Tibial nerve (tissue), 4 donors: ENCODE data around the gene EMX2.

Experiments used
- EP300 ChIP-seq, 2 donors: sonication (generic); formaldehyde crosslinking; IDR thresholded peaks; one replicate each; pipeline ENCODE4 v1.6.1; 2017; ENCODE audit warnings: antibody characterized with exemption in 2 of 2, mild to moderate bottlenecking in 1 of 2
- POLR2A ChIP-seq, 2 donors: fragments of 450-650 bp; IDR thresholded peaks; one replicate each; pipeline ENCODE4 v1.6.1; 2017; ENCODE audit warnings: antibody characterized with exemption in 2 of 2, mild to moderate bottlenecking in 2 of 2, moderate library complexity in 2 of 2
- TF ChIP-seq, protein P1 (sequence below), 5 experiments: fragments of 200-600 bp in 3 of 5; fragments of 450-650 bp in 2 of 5; sonication (generic) in 3 of 5; IDR thresholded peaks; one replicate each; pipeline ENCODE4 v1.5.1; 2016 to 2019; ENCODE audit warnings: antibody characterized with exemption in 5 of 5, mild to moderate bottlenecking in 3 of 5, moderate library complexity in 2 of 5

DNA sequence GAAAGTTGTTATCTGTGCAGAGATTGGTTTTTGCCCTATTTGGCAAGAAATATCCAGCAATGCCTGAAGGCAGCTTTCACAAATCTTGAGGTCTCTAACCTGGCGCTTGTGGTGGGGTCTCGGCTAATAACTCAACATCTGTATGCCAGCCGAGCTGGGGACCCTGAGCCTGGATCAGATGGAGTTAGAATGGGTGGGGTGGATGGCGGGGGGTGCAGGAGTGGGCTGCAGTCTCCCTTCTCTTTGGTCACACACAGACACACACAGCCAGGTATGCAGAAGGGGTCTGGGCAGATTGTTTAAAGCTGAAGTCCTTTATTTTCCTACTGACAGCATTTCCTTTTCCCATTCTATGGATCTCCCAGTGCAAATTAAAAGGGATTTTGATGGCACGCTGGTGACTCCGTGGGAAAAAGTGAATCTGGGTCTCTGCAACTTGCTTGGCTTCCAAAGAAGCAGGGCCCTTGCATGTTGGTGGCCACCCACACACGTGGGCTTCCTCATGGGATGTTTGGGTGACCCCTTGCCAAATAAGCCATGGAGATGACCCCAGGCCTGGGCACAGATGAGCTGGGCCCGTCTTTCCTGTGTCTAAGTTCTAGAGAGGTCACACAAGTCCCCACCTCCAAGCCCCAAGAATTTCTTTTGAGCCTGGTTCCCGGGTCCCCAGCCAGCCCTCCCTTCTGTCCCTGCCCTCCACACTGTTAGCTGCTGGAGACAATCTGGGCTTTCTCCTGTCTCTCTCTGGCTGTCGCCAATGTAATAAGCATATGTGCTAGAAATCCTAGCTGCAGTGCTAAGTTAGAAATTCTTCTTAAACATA is 39.9 kb upstream of the EMX2 start:
- no peak for TF ChIP-seq POLR2A (IDR thresholded peaks at IDR 0.05)
- TF ChIP-seq, protein P1, sequence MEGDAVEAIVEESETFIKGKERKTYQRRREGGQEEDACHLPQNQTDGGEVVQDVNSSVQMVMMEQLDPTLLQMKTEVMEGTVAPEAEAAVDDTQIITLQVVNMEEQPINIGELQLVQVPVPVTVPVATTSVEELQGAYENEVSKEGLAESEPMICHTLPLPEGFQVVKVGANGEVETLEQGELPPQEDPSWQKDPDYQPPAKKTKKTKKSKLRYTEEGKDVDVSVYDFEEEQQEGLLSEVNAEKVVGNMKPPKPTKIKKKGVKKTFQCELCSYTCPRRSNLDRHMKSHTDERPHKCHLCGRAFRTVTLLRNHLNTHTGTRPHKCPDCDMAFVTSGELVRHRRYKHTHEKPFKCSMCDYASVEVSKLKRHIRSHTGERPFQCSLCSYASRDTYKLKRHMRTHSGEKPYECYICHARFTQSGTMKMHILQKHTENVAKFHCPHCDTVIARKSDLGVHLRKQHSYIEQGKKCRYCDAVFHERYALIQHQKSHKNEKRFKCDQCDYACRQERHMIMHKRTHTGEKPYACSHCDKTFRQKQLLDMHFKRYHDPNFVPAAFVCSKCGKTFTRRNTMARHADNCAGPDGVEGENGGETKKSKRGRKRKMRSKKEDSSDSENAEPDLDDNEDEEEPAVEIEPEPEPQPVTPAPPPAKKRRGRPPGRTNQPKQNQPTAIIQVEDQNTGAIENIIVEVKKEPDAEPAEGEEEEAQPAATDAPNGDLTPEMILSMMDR (IDR thresholded peaks at IDR 0.05) = no peak
- no peak for TF ChIP-seq EP300 (IDR thresholded peaks at IDR 0.05)
